Measurements from ENCODE around the gene HS1BP3. TPM values are rescaled to one million over a fixed set of nuclear protein-coding genes. Genes with fewer than 3 reads are reported as not detected.

Gene HS1BP3
- total and polyA plus RNA-seq, 2 of the 13 experiments (the other 11 are each of a cell fraction or from before 2014, with no cell fraction given), result 15.2 to 22.0 TPM

- TF ChIP-seq IKZF1 (IDR thresholded peaks at IDR 0.05) (no peak), DDIT3 (CRISPR knock-in tag; IDR thresholded peaks at IDR 0.05) (no peak), NBN (conservative IDR thresholded peaks at IDR 0.05) (no peak), DPF2 (CRISPR knock-in tag; IDR thresholded peaks at IDR 0.05; ENCODE audit: borderline replicate concordance, low read depth) (no peak), ZNF24 (IDR thresholded peaks at IDR 0.05) (no peak; the same call in 1 of the 2 replicates), ZNF331 (CRISPR knock-in tag; IDR thresholded peaks at IDR 0.05) (peak; percentile 96), FOXA3 (CRISPR knock-in tag; IDR thresholded peaks at IDR 0.05) (peak; percentile 39; the same call in 1 of the 2 replicates), ASH2L (IDR thresholded peaks at IDR 0.05; ENCODE audit: insufficient read length, low read depth, low read length) (peak; percentile 32), ZFP62 (CRISPR knock-in tag; IDR thresholded peaks at IDR 0.05) (no peak), RBM22 (optimal IDR thresholded peaks at IDR 0.05; ENCODE audit: low read length) (no peak), ZNF30 (CRISPR knock-in tag; IDR thresholded peaks at IDR 0.05) (no peak), ZNF34 (CRISPR knock-in tag; IDR thresholded peaks at IDR 0.05; ENCODE audit: borderline replicate concordance) (no peak; the same call in 1 of the 2 replicates), TBX3 (IDR thresholded peaks at IDR 0.05; ENCODE audit: borderline replicate concordance) (no peak), HNF1B (CRISPR knock-in tag; IDR thresholded peaks at IDR 0.05) (peak; percentile 94), CREB1 (IDR thresholded peaks at IDR 0.05) (no peak), CREB1 (CRISPR knock-in tag; IDR thresholded peaks at IDR 0.05) (no peak), MLXIP (CRISPR knock-in tag; IDR thresholded peaks at IDR 0.05; ENCODE audit: borderline replicate concordance) (no peak), ZBTB42 (CRISPR knock-in tag; IDR thresholded peaks at IDR 0.05) (no peak), HOXA5 (CRISPR knock-in tag; IDR thresholded peaks at IDR 0.05) (no peak), FOSL1 (CRISPR knock-in tag; IDR thresholded peaks at IDR 0.05; ENCODE audit: borderline replicate concordance) (no peak), RCOR2 (CRISPR knock-in tag; IDR thresholded peaks at IDR 0.05) (peak; percentile 58; the same call in 1 of the 2 replicates), TERF1 (CRISPR knock-in tag; IDR thresholded peaks at IDR 0.05) (no peak), POGZ (CRISPR knock-in tag; IDR thresholded peaks at IDR 0.05) (peak; percentile 76)
Measured at GRCh38 chr2:20635675-20636584, 15.0 kb downstream of the HS1BP3 start (continued).

Measured in HepG2 (cell line).